K562 (cell line): ENCODE data around the gene CREB5. TPM values are rescaled to one million over a fixed set of nuclear protein-coding genes. Genes with fewer than 3 reads are reported as not detected.

Experiments
- ATAC-seq: fragments of 200-7000 bp; cut with Tn5 transposase; 3 replicates; pipeline ENCODE4 v1.9.1; 2020; ENCODE audit warnings: moderate library complexity
- BruUV-seq: library from RNA; stranded (reverse); fragments of 400-500 nt; replicated peaks from 2 replicates; lab custom pipeline; 2021; lab: Mats Ljungman, UMichigan
- CTCF ChIA-PET: fragments of 300-600 bp; formaldehyde crosslinking; extraction: SDS; loops from one replicate; lab custom pipeline; 2021; ENCODE audit warnings: low intra/inter-chr PET ratio; lab: Yijun Ruan, JAX
- POLR2A ChIA-PET: fragments of 300-600, 350-650 bp; sonication (Branson Sonifier 250); formaldehyde crosslinking; extraction: SDS; loops from one replicate; lab custom pipeline; 2021; ENCODE audit warnings: antibody characterized with exemption, inconsistent platforms; lab: Yijun Ruan, JAX
- DNase-seq, 4 experiments: peaks; one replicate each; pipeline versions ENCODE4 v3.0.0 to v3.0.0-alpha.2; 2011 to 2018; ENCODE audit warnings: low spot score in 3 of 4, mixed read lengths in 3 of 4; ENCODE audit errors: extremely low read depth in 1 of 4
- FAIRE-seq: peaks from 2 replicates; lab custom pipeline; 2011; peaks lifted over from hg19 to GRCh38; lab: Jason Lieb, UNC
- H2AFZ ChIP-seq: 2 replicates; pipeline ENCODE4 v1.6.0; 2011; ENCODE audit warnings: low read depth, low read length, control low read depth, inconsistent platforms
- H3K27ac ChIP-seq: fragments of 200-600 bp; 3 replicates; pipeline ENCODE4 v1.8.0; 2011; ENCODE audit warnings: low read depth, mild to moderate bottlenecking, control low read depth, inconsistent platforms, low read length, moderate library complexity, mixed read lengths; ENCODE audit errors: extremely low read depth
- H3K27me3 ChIP-seq, 2 experiments: fragments of 300-600 bp in 1 of 2; 2 replicates in 1 of 2; 3 replicates in 1 of 2; pipeline versions ENCODE4 v1.6.0 to v1.8.0; 2011; ENCODE audit warnings: inconsistent platforms in 2 of 2, low read length in 2 of 2, mild to moderate bottlenecking in 1 of 2, mixed read lengths in 1 of 2, moderate library complexity in 1 of 2; ENCODE audit not compliant: control insufficient read depth in 2 of 2, insufficient read depth in 2 of 2
- H3K36me3 ChIP-seq: fragments of 300-600 bp; 3 replicates; pipeline ENCODE4 v1.8.0; 2011; ENCODE audit warnings: mild to moderate bottlenecking, low read length, inconsistent platforms; ENCODE audit not compliant: control insufficient read depth, insufficient read depth
- H3K4me1 ChIP-seq, 2 experiments: fragments of 200-600 bp in 1 of 2; replicated peaks in 1 of 2; 2 replicates in 1 of 2; 3 replicates in 1 of 2; pipeline versions ENCODE4 v1.5.1 to v1.8.0; 2011; ENCODE audit warnings: inconsistent platforms in 2 of 2, low read length in 2 of 2, mild to moderate bottlenecking in 1 of 2, mixed read lengths in 1 of 2, moderate library complexity in 1 of 2; ENCODE audit not compliant: control insufficient read depth in 2 of 2, insufficient read depth in 2 of 2
- H3K4me2 ChIP-seq: 2 replicates; pipeline ENCODE4 v1.6.1; 2011; ENCODE audit warnings: low read length, control low read depth, inconsistent platforms, mixed read lengths; ENCODE audit not compliant: insufficient read depth
- H3K4me3 ChIP-seq: fragments of 200-600 bp; sonication (generic), shearing (Covaris generic); 2 replicates; pipeline ENCODE4 v1.5.1; 2016; ENCODE audit warnings: control low read depth, inconsistent platforms
- H3K79me2 ChIP-seq: fragments of 200-600 bp; 3 replicates; pipeline ENCODE4 v1.8.0; 2011; ENCODE audit warnings: low read length, inconsistent platforms; ENCODE audit not compliant: control insufficient read depth, insufficient read depth
- H3K9ac ChIP-seq, 2 experiments: 2 replicates each; pipeline versions ENCODE4 v1.6.0 to v1.6.1; 2011; ENCODE audit warnings: low read depth in 2 of 2, low read length in 2 of 2, control low read depth in 1 of 2, inconsistent platforms in 1 of 2, mild to moderate bottlenecking in 1 of 2, mixed read lengths in 1 of 2; ENCODE audit not compliant: insufficient read depth in 1 of 2
- H3K9me1 ChIP-seq: one replicate; pipeline ENCODE4 v1.6.0; 2011; ENCODE audit warnings: inconsistent platforms, mild to moderate bottlenecking, low read length, moderate library complexity; ENCODE audit not compliant: control insufficient read depth, insufficient read depth
- H3K9me3 ChIP-seq: replicated peaks from 2 replicates; pipeline ENCODE4 v1.5.1; 2011; ENCODE audit warnings: low read depth, low read length, inconsistent platforms; ENCODE audit not compliant: control insufficient read depth, insufficient read depth
- H4K20me1 ChIP-seq: replicated peaks from 2 replicates; pipeline ENCODE4 v1.6.1; 2011; ENCODE audit warnings: low read length, inconsistent platforms, mixed read lengths; ENCODE audit not compliant: control insufficient read depth, insufficient read depth
- ARID1B ChIP-seq: fragments of 450-650 bp; IDR thresholded peaks from 2 replicates; pipeline ENCODE4 v1.6.1; 2016; ENCODE audit warnings: antibody characterized with exemption, mild to moderate bottlenecking, inconsistent platforms
- ATF1 ChIP-seq, 2 experiments: fragments of 450-650 bp in 1 of 2; IDR thresholded peaks; 2 replicates each; pipeline ENCODE4 v1.6.1; 2016; ENCODE audit warnings: missing compliant biosample characterization in 1 of 2, missing genetic modification characterization in 1 of 2
- BCOR ChIP-seq: fragments of 450-650 bp; IDR thresholded peaks from 2 replicates; pipeline ENCODE4 v1.6.1; 2016
- CBX3 ChIP-seq, 2 experiments: IDR thresholded peaks; 1 replicate in 1 of 2; 2 replicates in 1 of 2; pipeline ENCODE4 v1.6.1; 2012; ENCODE audit warnings: inconsistent platforms in 2 of 2, low read length in 2 of 2, borderline replicate concordance in 1 of 2, control low read depth in 1 of 2
- HDAC3 ChIP-seq: fragments of 450-650 bp; IDR thresholded peaks from 2 replicates; pipeline ENCODE4 v1.6.1; 2018; ENCODE audit warnings: borderline replicate concordance, mild to moderate bottlenecking, moderate library complexity; ENCODE audit not compliant: partially characterized antibody
- HNRNPUL1 ChIP-seq: fragments of 200-400 bp; formaldehyde crosslinking; IDR thresholded peaks from 2 replicates; pipeline ENCODE4 v1.6.1; 2017; ENCODE audit warnings: low read length
- JUN ChIP-seq, 2 experiments: sonication (generic) in 1 of 2; formaldehyde crosslinking in 1 of 2; IDR thresholded peaks; 2 replicates each; pipeline versions ENCODE4 v1.6.1 to v1.8.0; 2012 to 2022; ENCODE audit warnings: borderline replicate concordance in 2 of 2, mild to moderate bottlenecking in 2 of 2, improper control_type of control experiment in 1 of 2, low read depth in 1 of 2, low read length in 1 of 2, missing genetic modification reagents in 1 of 2
- MAX ChIP-seq: sonication (generic); formaldehyde crosslinking; IDR thresholded peaks from 2 replicates; pipeline ENCODE4 v1.9.0; 2022; ENCODE audit warnings: mild to moderate bottlenecking, missing genetic modification reagents
- POLR2AphosphoS2 ChIP-seq: IDR thresholded peaks from 2 replicates; pipeline ENCODE4 v1.6.1; 2012; ENCODE audit warnings: low read length, improper control_type of control experiment
- POLR3A ChIP-seq: IDR thresholded peaks from 2 replicates; pipeline ENCODE4 v1.6.1; 2011; ENCODE audit warnings: borderline replicate concordance, mild to moderate bottlenecking, moderate library complexity; ENCODE audit not compliant: insufficient read length, insufficient read depth; ENCODE audit errors: extremely low read depth
- PRPF4 ChIP-seq: fragments of 200-400 bp; formaldehyde crosslinking; IDR thresholded peaks from one replicate; pipeline ENCODE4 v1.6.1; 2017; ENCODE audit warnings: low read length, low read depth, mild to moderate bottlenecking; ENCODE audit not compliant: insufficient read depth, poor library complexity, severe bottlenecking
- TFAP4 ChIP-seq: sonication (generic); formaldehyde crosslinking; IDR thresholded peaks from 2 replicates; pipeline ENCODE4 v1.8.0; 2022; ENCODE audit warnings: missing genetic modification reagents, mild to moderate bottlenecking, moderate library complexity, borderline replicate concordance
- ZBTB17 ChIP-seq: fragments of 450-650 bp; formaldehyde crosslinking; IDR thresholded peaks from 2 replicates; pipeline ENCODE4 v1.4.0; 2020; ENCODE audit warnings: mild to moderate bottlenecking
- ZBTB2 ChIP-seq: fragments of 450-650 bp; IDR thresholded peaks from 2 replicates; pipeline ENCODE4 v1.6.1; 2016; ENCODE audit warnings: antibody characterized with exemption
- ZNF282 ChIP-seq: sonication (generic); formaldehyde crosslinking; IDR thresholded peaks from 2 replicates; pipeline ENCODE4 v1.8.1; 2023; ENCODE audit warnings: missing genetic modification reagents
- WGBS: fragments of 100-300 bp; shearing (Covaris generic); methylation state at CpG from one replicate; pipeline ENCODE4 v1.1.6; 2016; ENCODE audit warnings: low coverage, mixed read lengths; ENCODE audit not compliant: insufficient coverage; ENCODE audit errors: missing lambda C conversion rate; 5-methylcytosine and 5-hydroxymethylcytosine counted together
- in situ Hi-C: fragments of 300-500 bp; cut with MboI; formaldehyde crosslinking; loops from 4 replicates; pipeline ENCODE4 v1.15.0; 2018; ENCODE audit warnings: inconsistent platforms, mixed read lengths
- intact Hi-C: fragments of 100-400 bp; cut with micrococcal nuclease; formaldehyde crosslinking; loops from 2 replicates; pipeline ENCODE4 v1.14.2; 2022
- polyA plus RNA-seq, 8 experiments: library from polyadenylated mRNA; depleted of rRNA in 4 of 8; stranded (reverse) in 5 of 8; unstranded in 3 of 8; fragments of >200 nt; fragmentation: Nextera tagmentation in 2 of 8; fragmentation: Illumina TruSeq in 1 of 8; extraction: Ambion mirVana in 2 of 8; extraction: Trizol in 1 of 8; gene quantifications; 2 replicates each; pipeline versions ENCODE4 v1.2.1 to v1.2.3, GENCODE V29; 2011 to 2014; ENCODE audit warnings: inconsistent platforms in 1 of 8, missing spikeins in 1 of 8
- total RNA-seq, 7 experiments: library from RNA; depleted of rRNA in 6 of 7; stranded (reverse); fragments of >200 nt in 6 of 7; fragmentation: Illumina TruSeq in 2 of 7; extraction: Trizol in 2 of 7; gene quantifications; 2 replicates each; pipeline versions ENCODE4 v1.2.1 to v1.2.3, GENCODE V29; 2011 to 2021; ENCODE audit warnings: low replicate concordance in 1 of 7

Gene CREB5
- total and polyA plus RNA-seq, 9 of the 15 experiments (the other 6 are each of a cell fraction or from before 2014, with no cell fraction given), result 0.33 to 6.4 (median 1.8) TPM

- intact Hi-C loops (no loop called here), in situ Hi-C loops (no loop called here)
- FAIRE-seq (no peak), ATAC-seq (no peak), DNase-seq (no peak)
- Histone ChIP-seq H3K36me3 (no peaks in the 10 kb centered on the region), H3K27me3 (no peaks in the 10 kb centered on the region), H3K9me1 (no peaks in the 10 kb centered on the region), H3K9me3 (no peaks in the 10 kb centered on the region), H3K27ac (no peak overlapping the region), H3K9ac (no peak overlapping the region), H3K4me2 (no peak overlapping the region), H3K4me3 (no peak overlapping the region), H4K20me1 (no peaks in the 10 kb centered on the region), H3K79me2 (no peaks in the 10 kb centered on the region), H3K4me1 (no peaks in the 10 kb centered on the region), H2AFZ (no peak overlapping the region)
- TF ChIP-seq JUN (IDR thresholded peaks at IDR 0.05; ENCODE audit: borderline replicate concordance, low read depth, low read length) (no peak), JUN (CRISPR knock-in tag; IDR thresholded peaks at IDR 0.05; ENCODE audit: borderline replicate concordance) (no peak), HDAC3 (no peak), ARID1B (no peak), ZNF282 (CRISPR knock-in tag) (no peak), BCOR (no peak), CBX3 (IDR thresholded peaks at IDR 0.05; ENCODE audit: borderline replicate concordance in 1 of 2, low read length in 2 of 2) (no peak), MAX (no peak), TFAP4 (CRISPR knock-in tag) (no peak), ZBTB17 (CRISPR knock-in tag) (no peak), POLR2AphosphoS2 (no peak), ZBTB2 (no peak), PRPF4 (no peak), HNRNPUL1 (no peak), ATF1 (CRISPR knock-in tag; IDR thresholded peaks at IDR 0.05) (no peak), ATF1 (tag; IDR thresholded peaks at IDR 0.05) (no peak), POLR3A (no peak)
- CTCF ChIA-PET, result no interaction called here
- no TSS peak for BruUV-seq
- POLR2A ChIA-PET, result no interaction called here
- 4% methylated on average over 4 of the region's 4 CpGs for WGBS
Observed at GRCh38 chr7:28766359-28766758, 354.0 kb downstream of the CREB5 start.
